ENCODE measurements around the gene IGLON5.

IGLON5 gene

DNA sequence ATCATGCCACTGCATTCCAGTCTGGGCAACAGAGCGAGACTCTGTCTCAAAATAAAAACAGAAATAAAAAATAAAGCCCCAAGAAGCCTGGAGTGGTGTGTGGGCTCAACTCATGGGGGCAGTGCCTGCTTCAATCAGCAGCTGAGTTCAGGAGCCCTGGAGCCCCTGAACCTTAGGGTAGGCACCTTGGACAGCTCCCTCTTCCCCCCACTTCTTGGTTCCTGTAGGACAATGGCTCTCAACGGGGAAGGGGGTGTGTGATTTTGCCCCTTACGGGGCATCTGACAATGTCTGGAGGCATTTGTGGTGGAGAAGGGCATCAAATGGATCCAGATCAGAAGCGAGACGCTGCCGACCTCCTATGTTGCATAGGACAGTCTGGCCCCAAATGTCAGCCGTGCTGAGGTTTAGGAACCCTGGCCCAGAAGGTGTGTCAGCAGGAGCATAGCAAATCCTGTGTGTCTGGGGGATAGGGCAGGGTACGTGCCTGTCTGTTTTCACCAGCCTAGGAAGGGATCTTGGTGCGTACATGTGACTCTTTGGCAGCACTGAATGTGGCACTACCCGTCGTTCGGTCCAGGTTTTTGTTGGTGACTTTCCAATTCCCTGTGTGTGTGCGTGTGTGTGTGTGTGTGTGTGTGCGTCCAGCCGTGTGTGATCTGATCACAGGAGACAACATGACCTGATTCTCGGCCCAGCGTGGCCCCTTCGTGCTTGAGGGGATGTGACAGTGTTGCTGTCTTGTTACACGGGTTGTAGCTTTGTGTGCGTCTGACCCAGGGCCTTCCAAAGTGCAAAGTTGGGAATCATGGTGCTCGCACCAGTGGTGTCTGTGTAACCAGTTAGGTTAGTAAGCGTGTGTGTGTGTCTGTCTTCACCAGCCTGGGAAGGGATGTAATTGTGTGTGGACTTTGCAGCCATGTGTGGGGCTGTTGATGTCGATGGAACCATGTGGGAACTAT is 7.5 kb downstream of the IGLON5 start:
- DNase-seq = no peak

- no peak for DNase-seq
These were observed 8.3 kb downstream of the IGLON5 start for GRCh38 chr19:51319649-51320279.

DNA sequence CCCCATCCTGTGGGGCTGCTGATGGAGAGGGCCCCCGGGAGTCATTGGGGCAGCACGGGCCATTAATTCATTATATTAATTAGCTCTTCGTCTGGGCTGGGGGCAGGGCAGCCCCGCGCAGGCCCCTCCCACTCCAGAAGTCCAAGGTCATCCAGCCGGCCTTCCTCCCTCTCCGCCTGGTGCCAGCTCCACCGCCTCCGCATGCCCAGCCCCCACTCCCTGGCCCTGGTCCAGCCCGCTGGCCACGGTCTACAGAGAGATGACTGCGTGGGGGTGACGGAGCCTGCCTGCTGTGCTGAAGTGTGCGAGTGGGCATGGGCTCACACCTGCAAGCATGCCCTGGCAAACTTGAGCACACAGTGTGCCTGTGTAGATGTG is 8.8 kb downstream of the IGLON5 start:
- DNase-seq = no peak

GRCh38 chr19:51321799-51322198 is 10.4 kb downstream of the IGLON5 start:
- DNase-seq = no peak

DNA sequence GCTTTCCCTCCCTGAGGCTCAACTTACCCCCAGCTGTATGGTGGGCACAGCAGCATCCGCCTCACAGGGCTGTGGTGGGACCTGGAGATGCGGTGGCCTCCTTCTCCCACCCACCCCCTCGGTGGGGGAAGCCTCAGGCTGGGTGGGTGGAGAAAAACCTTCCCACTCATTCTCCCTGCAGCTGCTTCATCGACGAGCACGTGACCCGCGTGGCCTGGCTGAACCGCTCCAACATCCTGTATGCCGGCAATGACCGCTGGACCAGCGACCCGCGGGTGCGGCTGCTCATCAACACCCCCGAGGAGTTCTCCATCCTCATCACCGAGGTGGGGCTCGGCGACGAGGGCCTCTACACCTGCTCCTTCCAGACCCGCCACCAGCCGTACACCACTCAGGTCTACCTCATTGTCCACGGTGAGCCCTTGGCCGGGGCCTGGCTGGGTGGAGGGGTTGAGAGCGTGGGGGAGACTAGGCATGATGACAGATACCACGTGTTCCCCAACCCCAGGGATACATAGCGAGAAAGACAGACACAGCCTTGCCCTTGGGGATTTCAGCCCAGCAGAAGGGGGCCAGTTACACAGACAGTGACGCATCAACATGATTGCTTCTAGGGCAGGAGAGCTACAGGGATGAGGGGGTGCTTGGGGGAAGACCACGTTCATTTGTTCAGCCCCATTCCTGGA is 12.2 kb downstream of the IGLON5 start:
- DNase-seq = no peak

GRCh38 chr19:51324167-51324481 is 12.7 kb downstream of the IGLON5 start:
- DNase-seq = no peak

- no peak for DNase-seq
These were observed 13.9 kb downstream of the IGLON5 start for GRCh38 chr19:51325161-51325976.

DNA sequence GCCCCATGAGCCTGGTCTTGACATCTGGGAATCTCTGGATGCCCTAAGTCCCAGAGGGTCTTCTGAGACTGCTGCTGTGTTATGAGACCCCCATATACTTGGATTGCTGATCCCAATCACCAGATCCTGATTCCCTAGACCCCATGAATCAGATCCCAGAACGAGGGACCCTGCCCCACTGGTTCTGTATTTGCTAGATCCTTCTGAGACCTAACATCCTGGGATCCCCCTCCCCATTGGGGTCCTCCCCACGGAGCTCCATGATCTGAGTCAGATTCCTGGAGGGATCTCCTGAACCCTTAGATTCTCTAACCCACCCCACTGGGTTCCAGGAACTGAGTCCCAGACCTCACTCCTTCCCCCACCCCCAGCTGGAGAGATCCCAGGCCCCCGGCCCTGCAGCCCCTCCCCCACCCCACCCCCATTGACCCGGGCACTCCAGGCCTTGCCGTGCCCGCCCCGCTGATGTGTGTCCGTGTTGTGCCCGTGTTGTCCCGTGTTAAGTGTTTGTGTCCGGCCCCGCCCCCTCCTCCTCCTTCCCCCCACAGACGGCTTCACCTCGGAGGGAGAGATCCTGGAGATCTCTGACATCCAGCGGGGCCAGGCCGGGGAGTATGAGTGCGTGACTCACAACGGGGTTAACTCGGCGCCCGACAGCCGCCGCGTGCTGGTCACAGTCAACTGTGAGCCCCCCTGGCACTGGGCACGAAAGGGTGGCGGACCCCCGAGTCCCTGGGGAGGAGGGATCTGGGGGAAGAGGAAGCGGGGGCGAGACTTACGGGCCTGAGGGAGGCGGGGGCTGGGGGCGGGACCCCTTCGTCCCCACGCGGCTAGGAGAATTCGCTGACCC is 15.0 kb downstream of the IGLON5 start:
- DNase-seq = no peak

DNA sequence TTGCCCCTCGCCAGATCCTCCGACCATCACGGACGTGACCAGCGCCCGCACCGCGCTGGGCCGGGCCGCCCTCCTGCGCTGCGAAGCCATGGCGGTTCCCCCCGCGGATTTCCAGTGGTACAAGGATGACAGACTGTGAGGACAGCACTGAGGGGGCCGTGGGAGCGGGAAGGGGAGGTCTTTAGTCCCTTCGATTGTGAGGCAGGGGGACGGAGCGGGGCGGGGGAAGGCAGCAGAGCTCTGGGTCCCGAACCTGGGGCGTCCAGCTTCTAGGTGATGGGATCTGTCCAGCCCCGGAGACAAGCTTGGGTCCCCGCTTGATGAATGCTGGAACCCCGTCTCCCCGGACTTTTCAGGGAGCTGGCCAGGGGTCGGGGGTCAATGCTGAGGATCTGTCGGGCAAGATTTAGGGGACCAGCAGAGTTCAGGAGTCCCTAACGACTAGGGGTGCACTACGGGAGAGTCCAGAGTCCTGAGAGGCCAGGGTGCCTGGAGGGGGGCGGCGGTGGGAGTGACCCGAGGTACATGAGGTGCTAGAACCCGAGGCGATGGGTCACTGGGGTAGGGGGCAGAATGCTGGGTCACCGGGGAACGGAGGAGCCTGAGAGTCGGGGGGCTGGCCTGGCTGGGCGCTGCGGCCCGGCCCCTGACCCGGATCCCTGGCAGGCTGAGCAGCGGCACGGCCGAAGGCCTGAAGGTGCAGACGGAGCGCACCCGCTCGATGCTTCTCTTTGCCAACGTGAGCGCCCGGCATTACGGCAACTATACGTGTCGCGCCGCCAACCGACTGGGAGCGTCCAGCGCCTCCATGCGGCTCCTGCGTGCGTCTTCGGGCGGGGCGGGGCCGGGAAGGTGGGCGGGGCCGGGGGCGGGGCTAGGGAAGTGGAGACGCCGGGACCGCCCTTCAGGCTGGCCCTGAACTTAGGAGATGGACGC is 15.9 kb downstream of the IGLON5 start:
- peak; percentile 60 to 78 for DNase-seq

- no peak for DNase-seq
These were observed 18.0 kb downstream of the IGLON5 start for GRCh38 chr19:51329411-51329810.

GRCh38 chr19:51330366-51330765 is 18.9 kb downstream of the IGLON5 start:
- no peak for DNase-seq

DNA sequence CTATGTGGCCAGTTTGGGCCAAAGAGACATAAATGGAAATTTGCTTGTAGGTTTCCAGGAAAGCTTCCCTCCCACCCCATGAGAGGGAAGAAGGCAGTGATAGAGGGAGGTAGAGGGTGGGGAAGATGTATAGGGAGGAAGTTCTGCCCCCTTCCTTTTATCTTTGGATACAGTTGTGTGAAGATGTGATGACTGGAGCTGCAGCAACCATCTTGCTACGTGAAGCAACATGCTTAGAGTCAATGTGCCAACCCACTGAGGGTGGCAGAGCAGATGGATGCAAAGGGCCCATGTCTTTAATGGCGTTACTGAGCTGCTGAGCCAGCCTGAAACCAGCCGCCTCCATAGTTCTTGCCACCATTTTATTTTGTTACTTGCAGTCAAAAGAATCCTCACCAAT is 19.7 kb downstream of the IGLON5 start:
- no peak for DNase-seq

GRCh38 chr19:51331716-51332115 is 20.3 kb downstream of the IGLON5 start:
- no peak for DNase-seq

DNA sequence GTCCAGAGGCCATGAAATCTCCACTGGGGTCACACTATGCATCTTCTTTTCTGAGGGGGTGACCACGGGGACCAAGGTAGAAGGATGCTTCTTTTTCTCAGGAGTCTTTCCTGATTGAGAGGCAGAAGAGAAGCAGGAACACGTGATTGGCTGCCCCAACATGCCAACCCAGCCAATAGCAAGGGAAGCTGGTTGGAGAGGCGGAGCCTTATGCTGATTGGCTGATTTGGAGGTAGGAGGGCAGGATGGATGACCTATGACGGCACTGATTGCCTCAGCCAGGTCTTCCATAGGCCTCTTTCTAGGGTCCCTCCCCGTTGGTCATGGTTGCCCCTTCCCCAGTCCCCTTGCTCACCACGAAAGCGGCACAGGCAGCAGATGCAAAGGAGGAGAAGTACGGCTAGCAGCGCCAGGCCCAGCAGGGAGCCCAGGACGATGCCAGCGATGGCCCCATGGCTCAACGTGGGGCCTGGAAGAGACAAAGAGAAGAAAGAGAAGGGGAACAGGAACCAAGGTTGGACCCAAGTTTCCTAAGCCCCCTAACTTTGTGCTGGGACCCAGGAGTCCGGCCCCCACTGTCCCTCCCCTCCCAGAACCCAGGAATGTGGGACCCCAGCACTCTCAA is 22.5 kb downstream of the IGLON5 start:
- DNase-seq = peak; percentile 60 to 65

DNA sequence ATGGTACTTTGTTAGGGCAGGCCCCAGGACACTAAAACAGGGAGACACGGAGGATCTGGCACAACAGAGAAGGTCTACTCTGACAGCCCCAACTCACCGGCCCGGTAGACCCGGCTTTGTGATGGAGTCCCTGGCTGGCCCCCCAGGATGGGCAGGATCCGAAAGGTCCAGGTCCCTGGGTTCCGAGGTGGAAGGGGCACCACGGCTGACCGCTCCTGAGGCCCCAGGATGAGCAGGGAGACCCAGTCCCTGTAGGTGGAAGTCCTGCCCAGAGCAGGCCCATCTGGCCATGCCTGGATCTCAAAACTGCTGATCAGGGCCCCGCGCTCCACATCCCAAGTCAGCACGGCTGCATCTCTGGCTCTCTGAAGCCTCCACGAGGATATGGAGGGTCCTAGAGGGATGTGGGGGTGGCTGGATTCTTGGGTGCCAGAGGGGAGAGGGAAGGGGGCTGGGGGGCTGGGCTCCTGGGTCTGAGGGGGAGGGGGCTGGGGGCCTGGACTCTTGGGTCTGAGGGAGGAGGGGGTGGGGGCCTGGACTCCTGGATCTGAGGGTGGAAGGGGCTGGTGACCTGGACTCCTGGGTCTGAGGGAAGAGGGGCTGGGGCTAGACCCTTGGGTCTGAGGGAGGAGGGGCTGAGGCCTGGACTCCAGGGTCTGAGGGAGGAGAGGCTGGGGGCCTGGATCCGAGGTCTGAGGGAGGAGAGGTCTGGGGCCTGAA is 25.9 kb downstream of the IGLON5 start:
- no peak for DNase-seq

- no peak for DNase-seq
These were observed 26.6 kb downstream of the IGLON5 start for GRCh38 chr19:51337861-51338562.

GRCh38 chr19:51338563-51339312 is 27.3 kb downstream of the IGLON5 start:
- DNase-seq = peak; percentile 75 to 81

- peak; percentile 67 to 71 for DNase-seq
These were observed 27.9 kb downstream of the IGLON5 start for GRCh38 chr19:51339313-51339686.
